ENCODE results near the gene ZEB2. TPM values are rescaled to one million over a fixed set of nuclear protein-coding genes. Genes with fewer than 3 reads are reported as not detected.

The ZEB2 gene
- total and polyA plus RNA-seq, 2 donors from 2014 or later, result 8.3 to 136 TPM

DNA sequence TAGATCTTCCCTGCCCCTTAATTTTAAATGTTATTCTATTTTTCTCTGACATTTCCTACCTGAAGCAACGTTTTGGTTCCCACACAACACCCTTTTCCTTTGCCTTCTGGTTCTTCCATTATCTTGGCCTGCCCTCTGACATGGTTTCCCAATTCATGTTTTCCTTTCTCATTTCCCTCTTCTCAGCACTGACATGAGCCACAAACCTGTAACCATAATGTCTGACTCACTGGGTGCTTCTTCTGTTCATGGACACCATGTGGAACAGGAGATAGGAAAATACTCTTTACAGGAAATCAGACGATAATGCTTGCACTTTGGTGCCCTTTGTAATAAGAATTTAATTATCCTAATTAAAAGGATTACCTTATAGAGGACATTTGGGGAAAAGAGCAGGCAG is 142.0 kb downstream of the ZEB2 start:
- no peak overlapping the region for H3K27ac ChIP-seq (ENCODE audit: low read depth in 2 of 2, low read length in 2 of 2)
- TF ChIP-seq, protein P1, sequence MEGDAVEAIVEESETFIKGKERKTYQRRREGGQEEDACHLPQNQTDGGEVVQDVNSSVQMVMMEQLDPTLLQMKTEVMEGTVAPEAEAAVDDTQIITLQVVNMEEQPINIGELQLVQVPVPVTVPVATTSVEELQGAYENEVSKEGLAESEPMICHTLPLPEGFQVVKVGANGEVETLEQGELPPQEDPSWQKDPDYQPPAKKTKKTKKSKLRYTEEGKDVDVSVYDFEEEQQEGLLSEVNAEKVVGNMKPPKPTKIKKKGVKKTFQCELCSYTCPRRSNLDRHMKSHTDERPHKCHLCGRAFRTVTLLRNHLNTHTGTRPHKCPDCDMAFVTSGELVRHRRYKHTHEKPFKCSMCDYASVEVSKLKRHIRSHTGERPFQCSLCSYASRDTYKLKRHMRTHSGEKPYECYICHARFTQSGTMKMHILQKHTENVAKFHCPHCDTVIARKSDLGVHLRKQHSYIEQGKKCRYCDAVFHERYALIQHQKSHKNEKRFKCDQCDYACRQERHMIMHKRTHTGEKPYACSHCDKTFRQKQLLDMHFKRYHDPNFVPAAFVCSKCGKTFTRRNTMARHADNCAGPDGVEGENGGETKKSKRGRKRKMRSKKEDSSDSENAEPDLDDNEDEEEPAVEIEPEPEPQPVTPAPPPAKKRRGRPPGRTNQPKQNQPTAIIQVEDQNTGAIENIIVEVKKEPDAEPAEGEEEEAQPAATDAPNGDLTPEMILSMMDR (IDR thresholded peaks at IDR 0.05; ENCODE audit: borderline replicate concordance, extremely low read depth, insufficient read depth), result no peak
- no peak for FAIRE-seq

DNA sequence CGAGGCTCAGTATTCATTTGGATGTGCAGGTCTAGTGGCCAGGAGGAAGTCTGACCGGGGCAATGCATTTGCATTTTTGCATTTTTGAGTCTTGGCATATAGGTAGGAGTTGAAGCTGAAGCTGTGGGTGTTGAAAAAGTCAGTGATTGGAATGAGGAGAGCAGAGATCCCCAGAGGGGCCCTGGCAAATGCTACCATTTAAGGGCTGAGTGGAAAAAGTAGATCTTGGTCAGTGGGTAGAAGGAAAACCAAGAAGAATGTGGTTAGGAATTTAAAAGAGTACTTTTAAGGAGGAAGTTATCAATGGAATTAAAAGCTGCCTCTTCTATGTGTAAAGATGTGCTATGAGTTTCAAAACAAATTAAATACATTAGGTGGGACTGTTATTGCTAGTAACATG is 143.0 kb downstream of the ZEB2 start:
- no peak for DNase-seq
- TF ChIP-seq, protein P1 (IDR thresholded peaks at IDR 0.05; ENCODE audit: borderline replicate concordance, extremely low read depth, insufficient read depth), result no peak
- no peaks in the 10 kb centered on the region for H3K9me3 ChIP-seq (ENCODE audit: control insufficient read depth in 2 of 3, insufficient read depth in 1 of 3, low read length in 3 of 3)

More for the DNA sequence above, 142.0 kb downstream of the ZEB2 start:
- Histone ChIP-seq H3K9ac (ENCODE audit: low read length in 3 of 3) (no peak overlapping the region), H3K4me1 (ENCODE audit: control insufficient read depth in 2 of 3, insufficient read depth in 2 of 3, low read depth in 1 of 3, low read length in 3 of 3) (no peaks in the 10 kb centered on the region), H3K4me3 (ENCODE audit: low read length in 3 of 3) (no peak overlapping the region), H3K36me3 (ENCODE audit: control insufficient read depth in 2 of 3, insufficient read depth in 3 of 3, low read length in 3 of 3) (no peaks in the 10 kb centered on the region), H3K27me3 (ENCODE audit: control insufficient read depth, insufficient read depth, low read length) (no peaks in the 10 kb centered on the region), H3K9me3 (ENCODE audit: control insufficient read depth in 2 of 3, insufficient read depth in 1 of 3, low read length in 3 of 3) (no peaks in the 10 kb centered on the region)
- intact Hi-C loops (cut with DNase I), result no loop called here
- no peak for DNase-seq

DNA sequence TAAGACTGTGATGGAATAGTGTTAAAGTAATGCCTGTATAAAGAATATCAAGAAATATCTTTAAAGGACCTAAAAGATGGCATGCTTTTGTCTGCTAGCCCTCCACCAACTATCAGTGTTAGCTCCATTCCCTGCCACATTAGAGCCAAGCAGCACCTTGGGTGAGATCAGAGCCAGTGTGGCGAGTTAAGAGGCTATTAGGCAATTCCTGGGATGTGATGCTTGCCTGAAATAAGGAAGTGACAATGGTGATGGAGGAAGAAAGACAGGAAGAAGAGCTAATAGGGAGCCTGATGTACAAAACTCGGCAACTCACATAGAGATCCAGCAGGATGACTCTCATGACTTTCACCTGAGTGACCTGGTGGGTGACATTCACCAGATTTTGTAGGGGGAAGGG is 143.5 kb downstream of the ZEB2 start:
- no peak overlapping the region for H3K9ac ChIP-seq (ENCODE audit: low read length in 3 of 3)
- no peaks in the 10 kb centered on the region for H3K27me3 ChIP-seq (ENCODE audit: control insufficient read depth, insufficient read depth, low read length)
- H3K4me3 ChIP-seq (ENCODE audit: low read length in 3 of 3), result no peak overlapping the region
- intact Hi-C loops (cut with DNase I), result no loop called here
- no peaks in the 10 kb centered on the region for H3K4me1 ChIP-seq (ENCODE audit: control insufficient read depth in 2 of 3, insufficient read depth in 2 of 3, low read depth in 1 of 3, low read length in 3 of 3)
- DNase-seq (no peak), FAIRE-seq (no peak)
- TF ChIP-seq, protein P1 (IDR thresholded peaks at IDR 0.05; ENCODE audit: borderline replicate concordance, extremely low read depth, insufficient read depth), result no peak
- H3K9me3 ChIP-seq (ENCODE audit: control insufficient read depth in 2 of 3, insufficient read depth in 1 of 3, low read length in 3 of 3), result no peaks in the 10 kb centered on the region
- H3K36me3 ChIP-seq (ENCODE audit: control insufficient read depth in 2 of 3, insufficient read depth in 3 of 3, low read length in 3 of 3), result no peaks in the 10 kb centered on the region
- no peak overlapping the region for H3K27ac ChIP-seq (ENCODE audit: low read depth in 2 of 2, low read length in 2 of 2)

More for the DNA sequence above, 143.0 kb downstream of the ZEB2 start:
- no peaks in the 10 kb centered on the region for H3K36me3 ChIP-seq (ENCODE audit: control insufficient read depth in 2 of 3, insufficient read depth in 3 of 3, low read length in 3 of 3)
- intact Hi-C loops (cut with DNase I), result no loop called here
- no peak overlapping the region for H3K4me3 ChIP-seq (ENCODE audit: low read length in 3 of 3)
- H3K9ac ChIP-seq (ENCODE audit: low read length in 3 of 3), result no peak overlapping the region
- no peaks in the 10 kb centered on the region for H3K27me3 ChIP-seq (ENCODE audit: control insufficient read depth, insufficient read depth, low read length)
- FAIRE-seq, result no peak
- H3K4me1 ChIP-seq (ENCODE audit: control insufficient read depth in 2 of 3, insufficient read depth in 2 of 3, low read depth in 1 of 3, low read length in 3 of 3), result no peaks in the 10 kb centered on the region
- H3K27ac ChIP-seq (ENCODE audit: low read depth in 2 of 2, low read length in 2 of 2), result no peak overlapping the region

DNA sequence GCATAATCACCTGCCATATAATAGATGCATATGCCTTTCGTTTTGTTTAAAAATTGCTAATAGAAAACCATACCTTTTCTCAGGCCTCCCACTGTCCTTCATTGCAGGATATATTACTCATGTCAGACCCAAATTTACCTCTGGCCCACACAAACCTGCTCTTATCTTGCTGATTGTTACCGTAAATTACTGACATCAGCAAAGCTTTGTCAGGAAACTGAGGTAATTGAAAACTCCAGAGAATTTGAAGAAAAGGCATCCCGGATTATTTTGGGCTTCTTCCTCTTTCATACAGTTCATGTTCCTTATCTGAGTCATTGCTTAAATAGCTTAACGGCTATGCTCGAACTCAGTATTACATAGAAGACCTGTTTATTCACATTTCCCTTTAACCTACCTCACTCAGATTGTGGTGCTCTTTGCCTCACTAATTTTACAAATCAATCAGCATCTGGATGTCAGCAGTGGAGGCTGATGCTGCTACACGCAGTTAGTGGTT is 145.7 kb downstream of the ZEB2 start:
- Histone ChIP-seq H3K36me3 (ENCODE audit: control insufficient read depth in 2 of 3, insufficient read depth in 3 of 3, low read length in 3 of 3) (no peaks in the 10 kb centered on the region), H3K27me3 (ENCODE audit: control insufficient read depth, insufficient read depth, low read length) (no peaks in the 10 kb centered on the region), H3K27ac (ENCODE audit: low read depth in 2 of 2, low read length in 2 of 2) (no peak overlapping the region), H3K9ac (ENCODE audit: low read length in 3 of 3) (no peak overlapping the region), H3K4me3 (ENCODE audit: low read length in 3 of 3) (no peak overlapping the region), H3K9me3 (ENCODE audit: control insufficient read depth in 2 of 3, insufficient read depth in 1 of 3, low read length in 3 of 3) (no peaks in the 10 kb centered on the region), H3K4me1 (ENCODE audit: control insufficient read depth in 2 of 3, insufficient read depth in 2 of 3, low read depth in 1 of 3, low read length in 3 of 3) (no peaks in the 10 kb centered on the region)
- TF ChIP-seq, protein P1 (IDR thresholded peaks at IDR 0.05; ENCODE audit: borderline replicate concordance, extremely low read depth, insufficient read depth), result no peak
- DNase-seq (no peak), FAIRE-seq (no peak)
- intact Hi-C loops (cut with DNase I), result no loop called here

Data from kidney (tissue), 14 donors.